ENCODE measurements around the gene CEP68. TPM values are rescaled to one million over a fixed set of nuclear protein-coding genes. Genes with fewer than 3 reads are reported as not detected.
"Not testable (repeated sequence)": the region's sequence is repeated elsewhere in the genome, so short reads cannot be mapped to it uniquely, and the experiment has no call there.

CEP68 gene
- polyA plus RNA-seq, 1 donor from 2014 or later = 34.7 TPM

- peaks cover 7% of the 10 kb centered on the region for H4K20me1 ChIP-seq (ENCODE audit: insufficient read depth)
- TF ChIP-seq POLR2AphosphoS5 (IDR thresholded peaks at IDR 0.05) (peak; percentile 8), SMC3 (conservative IDR thresholded peaks at IDR 0.05; ENCODE audit: poor library complexity) (peak; percentile 5), REST (IDR thresholded peaks at IDR 0.05; ENCODE audit: borderline replicate concordance) (no peak), EZH2 (IDR thresholded peaks at IDR 0.05; ENCODE audit: borderline replicate concordance, insufficient read depth, low read length, poor library complexity, severe bottlenecking) (no peak)
- H2AFZ ChIP-seq (ENCODE audit: low read depth, low read length) = peak overlapping the region; percentile 91
- H3K9me2 ChIP-seq (ENCODE audit: insufficient read depth, low read length) = no peaks in the 10 kb centered on the region
- no peaks in the 10 kb centered on the region for H3K36me3 ChIP-seq (ENCODE audit: insufficient read depth, low read length)
- peak overlapping the region; percentile 75 for H3K27ac ChIP-seq (ENCODE audit: low read length)
- peak overlapping the region; percentile 81 for H3K9ac ChIP-seq (ENCODE audit: low read length)
- H3K9me3 ChIP-seq (ENCODE audit: low read length) = no peaks in the 10 kb centered on the region
- no peaks in the 10 kb centered on the region for H3K27me3 ChIP-seq (ENCODE audit: insufficient read depth, low read depth, low read length)
- peak overlapping the region; percentile 85 for H3K4me3 ChIP-seq (ENCODE audit: low read length)
- peaks cover 38% of the 10 kb centered on the region for H3K79me2 ChIP-seq (replicated peaks; ENCODE audit: insufficient read depth, low read length)
- peaks cover 3% of the 10 kb centered on the region for H3F3A ChIP-seq (ENCODE audit: insufficient read depth, low read length, poor library complexity, severe bottlenecking)
- H3K4me2 ChIP-seq (ENCODE audit: low read length) = peak overlapping the region; percentile 11
Observed at GRCh38 chr2:65130664-65131175, 74.5 kb downstream of the CEP68 start.

GRCh38 chr2:65132930-65133329, 76.7 kb downstream of the CEP68 start:
- not testable (repeated sequence) for H2AFZ ChIP-seq (ENCODE audit: low read depth, low read length); H3F3A ChIP-seq (ENCODE audit: insufficient read depth, low read length, poor library complexity, severe bottlenecking); H4K20me1 ChIP-seq (ENCODE audit: insufficient read depth); H3K9me3 ChIP-seq (ENCODE audit: low read length); H3K36me3 ChIP-seq (ENCODE audit: insufficient read depth, low read length); H3K9me2 ChIP-seq (ENCODE audit: insufficient read depth, low read length); H3K27ac ChIP-seq (ENCODE audit: low read length); H3K27me3 ChIP-seq (ENCODE audit: insufficient read depth, low read depth, low read length); H3K4me2 ChIP-seq (ENCODE audit: low read length); H3K9ac ChIP-seq (ENCODE audit: low read length); H3K4me3 ChIP-seq (ENCODE audit: low read length)
- peaks cover 16% of the 10 kb centered on the region for H3K79me2 ChIP-seq (replicated peaks; ENCODE audit: insufficient read depth, low read length)

- no peak overlapping the region for H3K9ac ChIP-seq (ENCODE audit: low read length)
- no peaks in the 10 kb centered on the region for H3K27me3 ChIP-seq (ENCODE audit: insufficient read depth, low read depth, low read length)
- peaks cover 1% of the 10 kb centered on the region for H3F3A ChIP-seq (ENCODE audit: insufficient read depth, low read length, poor library complexity, severe bottlenecking)
- H3K4me3 ChIP-seq (ENCODE audit: low read length) = no peak overlapping the region
- H3K9me3 ChIP-seq (ENCODE audit: low read length) = no peaks in the 10 kb centered on the region
- H3K9me2 ChIP-seq (ENCODE audit: insufficient read depth, low read length) = no peaks in the 10 kb centered on the region
- no peaks in the 10 kb centered on the region for H3K36me3 ChIP-seq (ENCODE audit: insufficient read depth, low read length)
- H2AFZ ChIP-seq (ENCODE audit: low read depth, low read length) = no peak overlapping the region
- H3K79me2 ChIP-seq (replicated peaks; ENCODE audit: insufficient read depth, low read length) = peaks cover 9% of the 10 kb centered on the region
- H3K4me2 ChIP-seq (ENCODE audit: low read length) = no peak overlapping the region
- TF ChIP-seq POLR2AphosphoS5 (IDR thresholded peaks at IDR 0.05) (no peak), REST (IDR thresholded peaks at IDR 0.05; ENCODE audit: borderline replicate concordance) (no peak), MXI1 (conservative IDR thresholded peaks at IDR 0.05; ENCODE audit: poor library complexity, severe bottlenecking) (no peak)
- no peaks in the 10 kb centered on the region for H4K20me1 ChIP-seq (ENCODE audit: insufficient read depth)
- H3K27ac ChIP-seq (ENCODE audit: low read length) = no peak overlapping the region
Observed at GRCh38 chr2:65133626-65134025, 77.4 kb downstream of the CEP68 start.

All from neural cell (in vitro differentiated cells).